ENCODE measurements around the gene HIPK3.

DNA sequence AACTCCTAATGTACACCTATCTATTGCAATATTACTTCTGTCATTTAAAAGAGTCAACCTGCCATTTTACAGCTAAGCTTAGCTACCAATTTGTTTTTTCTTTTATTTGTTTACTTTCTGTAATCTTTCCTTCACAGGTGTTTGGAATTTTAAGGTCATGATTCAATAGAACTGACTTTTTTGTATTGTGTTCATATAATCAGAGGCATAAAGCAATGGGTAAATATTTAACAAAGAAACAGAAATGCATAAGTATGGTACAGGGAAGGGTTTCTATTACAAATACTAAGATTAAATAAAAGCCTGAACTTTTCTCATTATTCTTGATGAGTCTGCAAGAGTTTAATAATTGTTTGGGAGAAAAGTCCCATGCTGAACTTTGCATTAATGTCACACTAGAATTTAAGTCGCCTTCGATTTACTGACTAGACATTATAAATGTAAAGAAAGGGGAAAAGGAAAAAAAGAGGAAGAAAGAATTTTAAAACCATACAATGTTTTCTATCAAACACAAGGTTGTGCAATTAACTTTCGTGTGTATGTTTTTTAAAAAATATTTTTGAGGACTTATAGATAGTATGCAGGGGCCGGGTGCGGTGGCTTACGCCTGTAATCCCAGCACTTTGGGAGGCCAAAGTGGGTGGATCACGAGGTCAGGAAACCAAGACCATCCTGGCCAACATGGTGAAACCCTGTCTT lies 35.0 kb upstream of the HIPK3 start:
- TF ChIP-seq CTCF (IDR thresholded peaks at IDR 0.05): no peak
- no peak for TF ChIP-seq POLR2A (IDR thresholded peaks at IDR 0.05)
- no peak for TF ChIP-seq POLR2AphosphoS5 (IDR thresholded peaks at IDR 0.05; ENCODE audit: insufficient read depth in 1 of 2, low read depth in 1 of 2)

Measured in vagina (tissue), 2 donors.